Medulla oblongata (tissue), 1 donor: ENCODE measurements around the gene TBCEL.
A peak's percentile ranks its signal among the peaks of the same experiment; 100 is the strongest.
"Not testable (repeated sequence)": the region's sequence is repeated elsewhere in the genome, so short reads cannot be mapped to it uniquely, and the experiment has no call there.

Experiments used
- DNase-seq: peaks from one replicate; pipeline ENCODE4 v3.0.0-alpha.2; 2015; ENCODE audit errors: extremely low spot score

The TBCEL gene

DNA sequence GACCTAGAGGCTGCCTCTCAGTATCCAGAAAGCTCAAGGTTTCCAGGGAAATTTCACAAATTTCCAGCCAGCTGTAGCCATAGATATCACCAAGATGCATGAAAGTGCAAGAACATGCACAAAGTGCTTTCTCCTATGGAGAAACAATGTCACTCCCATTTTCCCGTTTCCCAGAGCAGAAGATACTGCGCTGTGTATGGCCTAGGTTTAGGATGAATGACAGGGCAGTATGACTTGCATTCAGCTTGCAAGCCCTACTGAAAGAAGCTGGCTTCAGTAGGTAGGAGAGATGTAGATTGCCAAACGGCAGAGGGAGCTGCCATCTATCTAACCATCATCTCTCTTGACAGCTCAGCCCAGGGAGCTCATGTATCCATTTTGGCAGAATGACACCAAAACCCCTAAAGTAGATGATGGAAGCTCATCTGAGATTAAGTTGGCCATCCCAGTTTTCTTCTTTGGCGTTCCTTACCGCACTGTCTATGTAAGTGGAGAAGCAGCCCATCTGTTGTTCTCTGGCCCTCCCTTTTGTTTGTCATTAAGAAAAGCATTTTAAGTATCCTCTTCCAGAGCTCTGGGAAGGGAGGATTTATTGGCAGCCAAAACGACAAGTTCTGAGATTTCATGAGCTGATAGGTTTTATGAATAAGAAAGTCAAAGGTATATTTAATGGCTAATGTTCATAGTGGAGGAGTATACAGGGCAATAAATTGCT lies 81.7 kb downstream of the TBCEL start:
- no peak for DNase-seq

DNA sequence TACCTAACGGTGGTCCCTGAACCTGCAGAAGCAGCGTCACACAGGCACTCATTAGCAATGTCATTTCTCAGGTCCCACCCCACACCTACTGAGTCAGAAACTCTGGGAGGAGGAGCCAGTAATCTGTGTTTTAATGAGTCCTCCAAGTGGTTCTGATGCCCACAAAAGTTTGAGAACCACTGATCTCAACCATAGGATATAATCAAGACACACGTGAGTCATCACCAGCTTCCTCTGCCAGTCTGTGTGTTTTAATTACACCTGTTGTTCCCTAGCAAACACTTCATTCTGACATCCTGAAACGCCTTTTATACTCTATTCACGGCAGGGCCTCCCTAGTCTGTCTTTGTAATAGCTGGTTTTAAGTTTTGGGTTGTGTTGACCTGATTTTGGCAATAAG lies 82.9 kb downstream of the TBCEL start:
- DNase-seq: no peak

DNA sequence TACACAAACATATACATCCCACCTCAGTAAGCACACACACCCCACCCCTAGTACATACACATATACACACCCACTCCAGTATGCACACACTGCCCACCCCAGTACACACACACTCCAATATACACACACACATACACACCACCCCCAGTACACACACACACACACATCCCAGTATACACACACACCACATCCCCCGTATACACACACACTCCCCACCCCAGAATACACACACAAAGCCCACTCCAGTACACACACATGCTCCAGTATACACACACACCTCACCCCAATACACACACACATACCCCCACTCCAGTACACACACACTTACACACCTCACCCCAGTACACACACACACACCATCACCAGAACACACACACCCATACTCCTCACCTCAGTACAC lies 84.5 kb downstream of the TBCEL start:
- DNase-seq: no peak

DNA sequence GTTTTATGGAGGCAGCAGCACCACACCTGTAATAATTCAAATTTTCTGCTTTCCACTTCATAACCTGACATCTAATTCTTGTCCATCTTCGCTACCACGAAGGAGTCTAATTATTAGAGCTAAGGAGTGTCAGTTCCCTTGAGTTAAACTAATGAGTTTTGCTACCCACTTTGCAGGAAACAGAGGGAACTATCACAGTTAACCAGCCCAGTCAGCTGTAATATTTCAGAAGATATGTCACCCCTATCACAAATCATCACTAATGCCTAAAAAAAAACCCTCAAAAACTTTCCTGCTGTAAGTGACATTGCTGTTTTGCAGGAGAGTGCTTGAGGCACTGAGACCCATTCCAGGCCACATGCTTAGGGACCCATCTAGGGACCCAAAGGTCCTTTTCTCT lies 85.6 kb downstream of the TBCEL start:
- no peak for DNase-seq

DNA sequence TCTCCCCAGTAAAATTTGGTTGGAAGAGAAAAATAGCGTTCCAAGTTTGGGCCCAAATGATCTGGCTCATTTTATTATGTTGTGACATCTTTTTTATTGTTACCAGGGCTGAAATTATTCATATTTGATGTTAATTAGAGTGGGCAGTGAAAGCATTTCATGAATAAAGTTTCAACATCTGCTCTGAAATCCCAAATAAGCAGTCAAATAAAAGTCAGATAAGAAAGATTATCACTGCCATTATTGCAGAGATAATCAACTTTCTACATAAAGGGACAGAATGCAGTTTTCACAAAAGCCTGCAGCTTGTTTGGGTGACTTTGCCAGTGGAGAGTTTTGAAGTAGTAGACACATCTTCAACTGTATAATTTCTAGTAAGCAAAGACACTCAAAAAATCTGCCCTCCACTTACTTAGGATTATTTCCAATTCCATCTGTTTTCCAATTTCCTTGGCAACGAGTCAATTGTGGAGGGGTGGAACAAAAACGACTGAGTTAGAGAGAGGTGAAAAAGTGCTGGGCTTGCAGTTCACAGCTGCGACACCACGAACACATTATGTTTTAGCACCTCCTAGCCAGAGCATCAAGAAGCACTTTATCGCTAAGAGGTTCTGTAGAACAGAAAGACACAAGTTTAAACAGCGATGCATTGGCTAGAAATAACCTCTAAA lies 86.1 kb downstream of the TBCEL start:
- no peak for DNase-seq

DNA sequence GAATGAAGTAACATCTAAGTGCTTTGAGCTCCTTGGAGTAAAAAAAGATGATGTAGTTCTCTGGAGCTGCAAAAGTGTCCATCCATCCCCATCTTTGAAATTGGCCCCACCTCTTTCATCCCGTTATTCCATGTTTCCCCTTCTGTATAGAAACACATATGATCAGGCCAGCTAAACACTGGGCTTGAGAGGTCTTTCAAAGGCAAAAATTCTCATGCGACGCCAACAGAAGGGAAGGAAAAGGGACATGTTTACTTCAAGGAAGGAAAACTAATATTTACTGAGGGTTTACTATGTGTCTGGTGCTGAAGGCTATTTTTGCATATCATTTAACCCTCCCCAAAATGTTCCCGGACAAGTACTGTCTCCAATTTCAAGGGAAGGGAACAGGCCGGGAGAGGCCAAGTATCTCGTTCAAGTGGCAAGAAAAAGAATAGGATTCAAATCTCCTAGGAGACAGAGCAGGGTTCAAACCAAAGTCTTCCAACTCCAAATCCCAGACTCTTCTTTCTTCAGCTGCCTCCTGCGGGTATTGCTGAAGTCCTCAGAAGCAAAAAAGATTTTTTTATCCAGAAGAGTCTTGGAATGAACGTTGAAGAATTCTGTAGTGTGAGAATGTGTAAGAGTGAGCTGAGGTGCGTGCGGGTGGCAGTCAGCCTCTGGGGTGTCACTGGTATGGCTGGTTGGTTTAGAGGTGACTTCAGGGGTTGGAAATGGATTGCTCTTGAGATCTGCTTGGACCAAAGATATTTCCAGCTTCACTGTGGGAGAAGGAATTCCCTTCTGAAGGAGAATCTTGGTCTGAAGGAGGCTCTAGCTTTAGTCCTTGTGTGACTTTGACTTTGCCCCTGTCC lies 87.2 kb downstream of the TBCEL start:
- DNase-seq: no peak

DNA sequence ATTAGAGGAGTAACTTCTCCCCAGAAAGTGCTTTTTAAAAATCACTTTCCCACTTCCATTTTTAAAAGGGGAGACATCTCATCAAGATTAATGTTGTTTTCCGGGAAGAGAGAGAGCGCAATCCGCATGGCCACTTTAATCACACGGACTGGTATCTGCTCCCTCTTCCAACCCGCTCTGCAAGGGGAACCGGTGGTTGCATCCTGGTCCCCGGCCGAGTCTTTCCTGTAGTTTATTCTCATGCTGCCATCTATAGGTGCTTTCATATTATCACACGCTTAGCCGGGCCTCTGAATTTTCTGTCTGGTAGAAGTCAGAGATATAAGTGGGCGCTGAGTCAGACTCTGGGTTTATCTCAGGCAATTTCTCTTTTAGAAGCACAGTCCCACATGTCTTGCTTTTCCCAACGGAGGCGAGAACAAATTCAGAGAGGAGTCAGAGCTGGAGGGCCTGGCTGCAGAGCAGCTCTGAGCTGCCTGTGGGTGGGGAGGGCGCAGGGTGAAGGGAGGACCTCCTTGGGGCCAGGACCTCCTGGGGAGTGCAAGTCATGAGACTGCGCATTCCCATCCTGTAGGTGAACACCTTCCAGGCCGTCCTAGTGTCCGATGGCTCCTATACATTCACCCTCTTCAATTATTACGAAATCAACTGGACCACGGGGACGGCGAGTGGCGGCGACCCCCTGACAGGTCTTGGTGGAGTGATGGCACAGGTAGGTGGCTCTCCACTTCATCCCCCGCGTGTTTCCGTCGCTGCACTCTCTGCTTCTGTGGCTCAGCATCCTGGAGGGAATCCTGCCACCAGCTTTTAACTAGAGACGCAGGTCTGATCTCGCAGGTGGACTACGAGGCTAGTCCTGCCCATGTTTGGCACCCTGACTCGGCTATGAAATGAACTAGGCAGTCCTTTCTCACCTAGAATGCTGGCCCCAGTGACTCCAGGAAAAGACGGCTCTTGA lies 88.9 kb downstream of the TBCEL start:
- DNase-seq: peak; percentile 82

DNA sequence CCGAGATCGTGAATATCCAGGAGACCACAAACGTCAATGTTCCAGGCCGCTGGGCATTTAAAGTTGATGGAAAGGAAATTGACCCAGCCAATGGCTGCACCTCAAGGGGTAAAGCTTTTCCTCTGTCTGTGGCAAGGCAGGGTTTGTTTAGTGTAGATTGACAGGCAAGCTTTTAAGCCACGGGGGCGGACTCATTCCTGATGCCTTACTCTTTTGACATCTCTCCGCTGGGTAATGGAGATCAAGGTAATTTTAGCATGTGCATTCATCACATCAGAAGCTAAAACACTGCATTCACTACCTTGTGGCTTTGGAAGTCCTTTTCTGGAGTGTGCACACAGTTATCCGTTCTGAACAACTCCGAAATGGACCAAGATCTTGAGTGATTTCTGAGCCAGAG lies 89.7 kb downstream of the TBCEL start:
- DNase-seq: no peak

DNA sequence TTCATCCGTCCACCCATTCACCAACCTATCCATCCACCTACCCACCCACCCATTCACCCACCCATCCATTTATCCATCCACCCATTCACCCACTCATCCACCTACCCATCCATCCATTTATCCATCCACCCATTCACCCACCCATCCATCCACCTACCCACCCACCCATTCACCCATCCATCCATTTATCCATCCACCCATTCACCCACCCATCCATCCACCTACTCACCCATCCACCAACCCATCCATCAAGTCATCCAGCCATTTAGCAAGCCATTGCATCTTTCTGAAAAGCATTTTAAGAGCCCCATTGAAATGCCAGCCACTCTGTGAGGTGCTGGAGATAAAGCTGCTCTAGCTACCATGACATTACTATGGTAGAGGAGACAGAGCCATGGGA lies 91.1 kb downstream of the TBCEL start:
- DNase-seq: not testable (repeated sequence)

DNA sequence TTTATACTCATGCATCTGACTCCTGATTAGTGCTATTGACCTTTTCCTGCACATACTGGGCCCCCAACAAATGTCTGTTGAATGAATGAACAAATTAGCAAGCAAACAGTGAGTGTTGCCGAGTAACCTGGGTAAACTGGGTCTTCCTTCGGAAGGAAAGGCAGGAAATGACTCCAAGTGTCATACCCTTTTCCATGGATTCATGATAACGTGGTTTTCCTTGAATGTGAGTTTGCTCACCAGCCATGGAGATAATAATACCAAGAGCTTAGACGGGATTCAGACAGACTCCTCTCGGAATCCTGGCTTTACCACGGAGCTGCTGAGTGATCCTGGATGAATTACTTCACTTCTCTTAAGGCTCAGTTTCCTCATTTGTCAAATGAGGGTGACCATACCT lies 93.9 kb downstream of the TBCEL start:
- DNase-seq: no peak

DNA sequence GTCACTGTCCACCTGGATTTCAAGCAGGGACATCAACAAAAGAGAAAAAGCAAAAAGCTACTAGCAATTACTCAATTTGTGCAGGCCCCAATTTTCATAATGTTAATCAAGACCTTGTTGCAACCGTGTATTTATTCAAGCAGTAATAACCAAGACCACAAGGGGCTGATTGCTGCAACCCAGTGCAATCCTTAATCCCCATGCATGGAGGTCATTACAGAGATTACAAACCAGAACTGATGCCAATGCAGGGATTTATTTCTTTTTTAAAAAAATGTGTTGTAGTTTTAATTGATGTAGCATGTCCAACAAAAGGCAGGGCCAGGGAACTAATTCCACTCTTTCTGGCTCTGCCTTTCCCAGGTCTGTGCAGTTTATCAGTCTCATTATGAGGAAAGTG lies 95.5 kb downstream of the TBCEL start:
- no peak for DNase-seq

DNA sequence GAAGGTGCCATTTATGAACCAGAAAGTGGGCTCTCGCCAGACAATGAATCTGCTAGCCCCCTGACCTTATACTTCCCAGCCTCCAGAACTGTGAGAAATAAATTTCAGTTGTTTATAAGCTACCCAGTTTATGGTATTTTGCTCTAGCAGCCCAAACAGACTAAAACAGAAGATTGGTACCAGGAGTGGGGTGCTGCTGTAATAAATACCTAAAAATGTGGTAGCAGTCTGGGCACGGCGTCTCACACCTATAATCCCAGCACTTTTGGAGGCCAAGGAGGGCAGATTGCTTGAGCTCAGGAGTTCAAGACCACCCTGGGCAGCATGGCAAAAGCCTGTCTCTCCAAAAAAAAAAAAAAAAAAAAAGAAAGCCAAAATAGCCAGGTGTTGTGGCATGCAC lies 98.4 kb downstream of the TBCEL start:
- DNase-seq: no peak

DNA sequence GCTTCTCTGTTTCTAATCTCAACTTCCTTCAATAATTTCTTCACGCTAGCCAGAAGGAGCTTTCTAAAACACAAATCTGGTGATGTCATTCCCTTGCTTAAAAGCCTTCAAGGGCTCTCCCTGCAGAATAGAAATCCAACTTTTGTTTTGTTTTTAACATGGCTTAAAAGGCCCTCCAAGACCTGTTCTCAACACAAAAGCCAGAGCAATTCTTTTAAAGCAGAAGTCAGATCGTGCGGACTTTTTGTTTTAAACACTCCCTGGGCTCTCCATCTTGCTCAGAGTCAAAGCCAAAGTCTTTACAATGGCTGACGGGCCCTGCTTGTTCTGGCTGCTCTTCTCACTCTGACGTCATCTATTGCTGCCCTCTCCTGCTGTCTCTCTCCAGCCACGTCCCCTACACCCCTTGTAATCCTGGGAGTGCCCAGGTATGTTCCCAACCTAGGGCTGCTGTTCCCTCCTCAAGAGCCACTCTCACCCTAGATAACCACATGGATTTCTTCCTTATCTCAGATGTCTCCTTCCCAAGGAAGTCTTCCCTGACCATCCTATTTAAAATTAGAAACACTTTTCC lies 99.7 kb downstream of the TBCEL start:
- DNase-seq: no peak

DNA sequence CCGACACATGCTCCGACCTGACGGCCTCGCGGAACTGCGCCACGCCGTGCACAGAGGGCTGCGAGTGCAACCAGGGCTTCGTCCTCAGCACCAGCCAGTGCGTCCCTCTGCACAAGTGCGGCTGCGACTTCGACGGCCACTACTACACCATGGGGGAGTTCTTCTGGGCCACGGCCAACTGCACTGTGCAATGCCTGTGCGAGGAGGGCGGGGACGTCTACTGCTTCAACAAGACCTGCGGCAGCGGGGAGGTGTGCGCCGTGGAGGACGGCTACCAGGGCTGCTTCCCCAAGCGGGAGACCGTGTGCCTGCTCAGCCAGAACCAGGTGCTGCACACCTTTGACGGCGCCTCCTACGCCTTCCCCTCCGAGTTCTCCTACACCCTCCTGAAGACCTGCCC lies 103.9 kb downstream of the TBCEL start:
- DNase-seq: no peak

DNA sequence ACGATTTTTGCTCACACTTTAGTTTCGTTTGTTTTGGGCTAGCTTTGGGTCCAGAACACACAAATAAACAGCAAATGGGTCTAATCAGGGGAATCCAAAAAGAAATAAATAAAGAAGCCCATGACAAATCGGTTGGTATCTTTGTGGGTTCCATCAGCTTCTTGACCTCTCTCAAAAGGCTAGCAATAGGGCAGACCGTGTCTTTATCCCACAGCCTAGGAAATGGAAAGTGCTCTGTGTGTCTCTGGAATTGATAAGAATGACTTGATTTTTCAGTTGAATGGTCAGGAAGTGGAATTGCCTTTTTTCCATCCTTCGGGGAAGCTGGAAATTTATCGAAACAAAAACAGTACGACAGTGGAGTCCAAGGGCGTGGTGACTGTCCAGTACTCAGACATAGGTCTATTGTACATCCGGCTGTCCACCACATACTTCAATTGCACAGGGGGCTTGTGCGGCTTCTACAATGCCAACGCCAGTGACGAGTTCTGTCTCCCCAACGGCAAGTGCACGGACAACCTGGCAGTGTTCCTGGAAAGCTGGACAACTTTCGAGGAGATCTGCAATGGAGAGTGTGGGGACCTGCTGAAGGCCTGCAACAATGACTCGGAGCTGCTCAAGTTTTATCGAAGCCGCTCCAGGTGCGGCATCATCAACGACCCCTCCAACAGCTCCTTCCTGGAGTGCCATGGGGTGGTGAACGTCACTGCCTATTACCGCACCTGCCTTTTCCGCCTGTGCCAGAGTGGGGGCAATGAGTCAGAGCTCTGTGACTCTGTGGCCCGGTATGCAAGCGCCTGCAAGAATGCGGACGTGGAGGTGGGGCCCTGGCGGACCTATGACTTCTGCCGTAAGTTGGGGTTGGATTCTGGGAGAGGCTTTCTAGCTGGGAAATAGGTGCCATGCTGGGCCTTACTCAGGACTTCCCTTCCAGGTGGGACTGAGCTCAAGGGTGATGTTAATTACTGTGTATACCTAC lies 105.7 kb downstream of the TBCEL start:
- DNase-seq: no peak

DNA sequence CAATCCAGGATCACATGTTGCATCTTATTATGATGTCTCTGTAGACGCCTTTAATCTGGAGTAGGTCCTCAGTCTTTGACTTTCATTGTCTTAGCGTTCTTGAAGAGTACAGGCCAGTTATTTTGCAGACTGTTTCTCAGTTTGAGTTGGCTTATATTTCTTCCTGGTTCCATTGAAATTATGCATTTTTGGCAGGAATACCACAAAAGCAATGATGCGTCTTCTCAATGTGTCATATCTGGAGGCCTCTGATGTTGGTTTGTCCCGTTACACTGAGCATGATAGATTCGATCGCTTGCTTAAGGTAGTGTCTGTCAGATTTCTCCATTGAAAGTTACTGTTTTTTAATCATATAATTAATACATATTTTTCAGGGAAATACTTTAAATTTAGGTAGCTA lies 107.8 kb downstream of the TBCEL start:
- no peak for DNase-seq

DNA sequence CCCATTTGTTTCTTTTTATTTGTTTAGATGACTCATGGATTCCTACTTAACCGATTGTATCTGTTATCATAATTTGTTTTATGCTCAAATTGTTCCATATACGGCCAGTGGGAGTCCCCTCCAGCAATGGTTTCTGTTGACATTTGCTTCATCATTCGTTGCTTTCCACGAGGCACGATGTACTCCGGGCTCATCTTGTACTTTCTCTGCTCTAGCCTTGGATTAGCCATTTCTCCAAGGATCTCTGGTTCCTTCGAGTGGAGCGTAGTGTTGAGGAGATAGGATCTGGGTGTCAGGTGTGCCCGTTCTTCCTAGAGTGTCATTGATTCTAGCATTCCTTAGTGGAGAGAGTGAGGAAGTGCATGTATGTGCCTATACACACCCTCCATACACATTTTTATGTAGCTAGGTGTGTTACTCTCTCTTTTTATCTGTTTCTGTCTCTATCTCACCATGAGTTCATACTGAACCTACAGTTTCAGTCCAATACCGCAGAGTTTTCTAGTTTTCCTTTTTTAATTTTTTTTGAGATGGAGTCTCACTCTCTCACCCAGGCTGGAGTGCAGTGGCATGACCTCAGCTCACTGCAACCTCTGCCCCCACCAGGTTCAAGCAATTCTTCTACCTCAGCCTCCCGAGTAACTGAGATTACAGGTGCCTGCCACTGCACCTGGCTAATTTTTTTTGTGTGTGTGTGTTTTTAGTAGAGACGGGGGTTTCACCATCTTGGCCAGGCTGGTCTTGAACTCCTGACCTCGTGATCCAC lies 108.5 kb downstream of the TBCEL start:
- DNase-seq: no peak

DNA sequence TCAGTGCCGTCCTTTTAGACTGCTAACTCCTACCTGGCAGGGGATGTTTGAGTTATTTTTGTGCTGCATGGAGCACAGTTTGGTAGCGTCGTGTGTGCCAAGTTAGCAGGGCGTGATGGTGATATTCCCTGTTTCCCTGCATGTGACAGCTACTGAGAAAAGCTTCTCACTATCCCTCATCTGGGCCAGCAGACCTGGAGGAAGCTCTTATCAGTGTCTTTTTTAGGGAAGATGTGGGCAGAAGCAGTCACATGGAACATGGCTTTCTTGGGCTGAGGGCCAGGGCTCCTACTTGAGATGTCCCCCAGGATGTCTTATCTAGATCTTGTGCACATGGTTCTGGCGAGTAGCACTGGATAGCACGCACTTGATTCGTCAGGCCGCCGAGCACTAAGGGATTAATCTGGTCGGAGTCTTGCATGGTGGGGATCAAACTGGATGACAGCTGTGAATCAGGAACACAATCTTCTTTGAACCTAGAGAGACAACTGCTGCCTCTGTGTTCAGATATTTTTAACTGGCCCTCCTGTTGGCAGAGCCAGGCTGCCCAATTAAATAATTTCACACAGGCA lies 110.9 kb downstream of the TBCEL start:
- no peak for DNase-seq

DNA sequence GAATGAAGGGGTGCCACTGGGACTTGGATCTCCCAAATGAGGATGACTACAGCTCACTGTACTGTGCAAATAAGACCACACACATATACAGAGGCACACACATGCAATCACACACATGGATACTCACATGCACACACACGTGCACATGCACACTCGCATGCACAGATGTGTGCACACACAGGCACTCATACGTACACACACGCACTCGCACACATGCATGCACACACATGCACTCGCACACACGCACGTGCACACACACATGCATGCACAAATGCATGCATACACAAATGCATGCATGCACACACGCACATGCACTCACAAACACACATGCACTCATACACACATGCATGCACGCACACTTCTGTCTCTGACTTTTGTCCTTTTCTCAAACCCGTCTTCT lies 113.1 kb downstream of the TBCEL start:
- DNase-seq: no peak
